GM08714 (cell line): ENCODE results near the gene PLEKHH1.

Experiments used
- H3K4me3 ChIP-seq: fragments of 200-500 bp; sonication (Bioruptor generic); 2 replicates; pipeline ENCODE4 v1.5.1; 2014; ENCODE audit warnings: mild to moderate bottlenecking, low read length, inconsistent platforms
- ZNF274 ChIP-seq: IDR thresholded peaks from 2 replicates; pipeline ENCODE4 v1.6.1; 2012; ENCODE audit warnings: mild to moderate bottlenecking, low read depth, low read length

The PLEKHH1 gene

DNA sequence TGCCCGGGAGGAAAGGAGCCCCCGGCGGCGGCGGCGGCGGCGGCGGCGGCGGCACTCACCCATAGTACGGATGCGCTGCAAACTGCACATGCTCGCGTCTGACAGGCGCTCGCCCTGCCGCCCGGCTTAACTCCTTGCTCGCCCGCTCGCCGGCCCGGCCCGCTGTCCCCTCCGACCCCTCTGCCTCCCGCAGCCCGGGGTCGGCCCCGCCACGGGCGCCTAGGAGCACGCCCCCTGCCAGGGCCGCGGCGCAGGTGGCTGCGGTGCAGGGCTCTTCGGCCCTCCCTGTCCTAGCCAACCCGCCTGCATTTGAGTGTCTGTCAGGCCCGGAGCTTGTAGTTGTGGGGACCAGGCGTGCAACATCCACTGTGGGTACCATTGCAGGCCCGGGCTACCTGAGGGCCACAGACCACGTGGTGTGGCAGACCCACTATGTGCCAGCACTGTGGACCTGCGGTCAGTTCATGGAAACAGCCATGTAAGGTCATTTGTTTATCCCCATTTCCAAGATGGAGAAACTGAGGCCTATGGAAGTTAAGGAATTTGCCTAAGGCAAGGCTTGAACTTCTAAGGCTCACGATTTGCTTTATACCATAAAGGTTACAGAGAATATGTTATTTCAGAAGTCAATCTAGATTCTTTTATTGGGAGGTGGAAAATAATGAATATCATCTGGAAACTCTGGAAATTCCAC lies 17.6 kb upstream of the PLEKHH1 start:
- TF ChIP-seq ZNF274: no peak
- H3K4me3 ChIP-seq: peak overlapping the region; percentile 63; the same call in 1 of the 2 replicates

DNA sequence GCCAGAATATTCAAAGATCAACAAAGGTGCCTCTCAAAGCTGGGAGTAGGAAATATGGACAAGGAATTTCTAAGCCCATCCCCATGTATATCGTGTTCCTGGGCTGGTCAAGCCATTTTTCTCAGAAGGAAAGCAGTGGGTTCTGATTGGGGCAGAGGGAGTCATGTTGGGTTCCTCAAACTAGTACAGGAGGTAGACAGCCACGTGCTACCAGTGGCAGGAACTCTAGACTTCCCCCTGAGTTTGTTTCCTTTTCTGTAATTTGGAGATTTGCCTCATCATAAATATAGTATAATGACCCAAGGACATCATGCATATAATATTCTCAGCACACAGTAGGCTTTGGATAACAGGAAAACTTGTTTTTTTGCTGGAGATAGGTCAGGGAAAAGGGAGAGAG lies 16.4 kb upstream of the PLEKHH1 start:
- H3K4me3 ChIP-seq: no peak overlapping the region
- TF ChIP-seq ZNF274: no peak

- no peak for TF ChIP-seq ZNF274
- no peak overlapping the region for H3K4me3 ChIP-seq
Measured at GRCh38 chr14:67517083-67517482, 16.0 kb upstream of the PLEKHH1 start.

DNA sequence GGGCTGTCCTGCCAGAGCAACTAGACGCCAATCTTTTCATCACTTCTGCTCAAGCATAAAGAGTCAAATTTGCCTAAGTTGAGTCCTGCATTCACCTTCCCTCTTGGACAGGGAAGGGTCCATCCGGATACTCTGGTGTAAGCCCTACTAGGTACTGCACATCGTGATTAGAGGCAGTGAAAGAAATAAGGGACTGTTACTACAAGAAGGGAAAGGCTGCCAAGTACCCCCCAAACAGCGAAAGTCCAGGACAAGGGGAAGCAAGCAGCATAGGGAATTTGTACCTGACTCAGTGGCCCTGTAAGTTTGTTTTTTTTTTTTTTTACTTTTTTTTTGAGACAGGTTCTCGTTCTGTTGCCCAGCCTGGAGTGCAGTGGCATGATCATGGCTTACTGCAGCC lies 13.7 kb upstream of the PLEKHH1 start:
- H3K4me3 ChIP-seq: no peak overlapping the region
- no peak for TF ChIP-seq ZNF274

DNA sequence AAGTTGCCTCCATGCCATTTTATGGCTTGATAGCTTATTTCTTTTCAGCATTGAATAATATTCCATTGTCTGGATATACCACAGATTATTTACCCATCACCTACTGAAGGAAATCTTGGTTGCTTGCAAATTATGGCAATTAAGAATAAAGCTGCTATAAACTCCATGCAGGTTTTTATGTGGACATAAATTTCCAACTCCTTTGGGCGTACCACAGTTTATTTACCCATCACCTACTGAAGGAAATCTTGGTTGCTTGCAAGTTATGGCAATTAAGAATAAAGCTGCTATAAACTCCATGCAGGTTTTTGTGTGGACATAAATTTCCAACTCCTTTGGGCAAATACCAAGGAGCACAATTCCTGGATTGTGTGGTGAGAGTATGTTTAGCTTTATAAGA lies 12.6 kb upstream of the PLEKHH1 start:
- no peak overlapping the region for H3K4me3 ChIP-seq
- TF ChIP-seq ZNF274: no peak

DNA sequence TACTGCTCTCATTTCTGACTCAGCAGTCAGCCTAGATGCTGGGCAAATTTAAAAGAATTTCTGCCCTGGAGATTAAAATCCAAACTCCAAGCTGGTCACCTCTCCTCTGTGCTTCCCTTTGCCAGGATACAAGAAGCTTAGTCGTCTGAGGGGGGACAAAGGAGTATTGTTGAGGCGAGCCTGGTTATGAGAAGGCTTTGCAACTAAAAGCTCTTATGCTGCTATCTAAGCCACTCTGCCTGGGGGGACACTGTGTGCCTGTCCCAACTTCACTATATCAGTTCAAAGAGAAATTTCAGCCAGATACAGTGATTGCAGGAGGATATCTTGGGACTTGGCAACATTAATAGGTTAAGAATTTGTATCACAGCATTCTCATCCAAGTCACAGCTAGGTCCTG lies 10.8 kb upstream of the PLEKHH1 start:
- TF ChIP-seq ZNF274: no peak
- H3K4me3 ChIP-seq: no peak overlapping the region

- TF ChIP-seq ZNF274: no peak
- no peak overlapping the region for H3K4me3 ChIP-seq
Measured at GRCh38 chr14:67523764-67524633, 9.1 kb upstream of the PLEKHH1 start.

DNA sequence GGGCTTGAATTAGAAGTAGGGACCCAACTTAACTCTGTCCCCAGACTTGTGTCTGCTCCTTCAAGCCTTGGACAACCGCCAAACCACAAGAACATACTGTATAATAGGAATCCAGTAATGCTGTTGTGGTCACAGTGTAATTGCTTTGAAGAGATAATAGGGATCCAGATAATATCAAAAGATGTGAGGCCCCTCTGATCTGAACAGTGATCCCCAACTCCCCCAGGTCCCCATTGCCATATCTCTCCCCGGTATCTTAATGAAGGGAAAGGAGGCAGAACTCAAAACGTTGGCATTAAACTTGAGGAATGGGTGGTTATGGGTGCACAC lies 8.5 kb upstream of the PLEKHH1 start:
- TF ChIP-seq ZNF274: no peak

GRCh38 chr14:67525389-67525788 lies 7.7 kb upstream of the PLEKHH1 start:
- TF ChIP-seq ZNF274: no peak
- H3K4me3 ChIP-seq: no peak overlapping the region

More for the DNA sequence above, 8.5 kb upstream of the PLEKHH1 start:
- no peak overlapping the region for H3K4me3 ChIP-seq

GRCh38 chr14:67526181-67526580 lies 6.9 kb upstream of the PLEKHH1 start:
- no peak overlapping the region for H3K4me3 ChIP-seq
- TF ChIP-seq ZNF274: no peak

DNA sequence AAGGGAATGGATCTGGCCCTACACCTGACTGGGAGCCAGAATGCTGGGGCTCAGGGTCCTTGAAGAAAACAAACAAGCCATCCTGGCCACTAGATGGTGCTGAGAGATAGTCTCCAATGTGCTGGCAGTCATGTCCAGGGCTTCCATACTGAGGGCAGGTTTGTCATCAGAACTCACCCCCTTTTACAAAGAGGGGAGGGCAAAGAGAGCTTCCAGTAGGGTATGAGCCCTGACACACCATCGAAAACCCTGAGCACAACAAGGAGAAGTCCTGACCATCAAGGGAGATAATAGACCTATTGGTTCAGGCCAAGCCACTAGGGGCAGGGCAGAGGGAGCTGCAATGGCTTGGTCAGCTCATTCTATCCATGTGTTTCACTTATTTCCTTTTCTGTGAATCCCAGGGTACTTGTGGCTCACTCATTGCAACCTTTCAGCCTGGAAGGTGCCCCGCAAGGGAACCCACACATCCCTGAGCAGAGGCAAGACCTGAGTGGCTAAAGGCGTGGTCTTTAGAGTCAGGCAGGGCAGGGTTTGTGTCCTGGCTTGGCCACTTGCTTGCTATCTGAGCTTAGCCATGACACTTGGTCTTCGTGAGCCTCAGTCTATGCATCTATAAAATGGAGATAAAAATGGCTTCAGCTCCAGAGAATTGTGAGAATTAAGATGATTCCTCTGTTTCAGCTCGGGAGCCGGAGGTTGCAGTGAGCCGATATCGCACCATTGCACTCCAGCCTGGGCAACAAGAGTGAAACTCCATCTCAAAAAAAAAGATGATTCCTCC lies 6.2 kb upstream of the PLEKHH1 start:
- no peak for TF ChIP-seq ZNF274

GRCh38 chr14:67527756-67528155 lies 5.3 kb upstream of the PLEKHH1 start:
- TF ChIP-seq ZNF274: no peak
- H3K4me3 ChIP-seq: no peak overlapping the region

More for the DNA sequence above, 6.2 kb upstream of the PLEKHH1 start:
- no peak overlapping the region for H3K4me3 ChIP-seq

- no peak for TF ChIP-seq ZNF274
- H3K4me3 ChIP-seq: no peak overlapping the region
Measured at GRCh38 chr14:67528276-67528675, 4.8 kb upstream of the PLEKHH1 start.
